A204.1 (cell line): ENCODE data around the gene SELENOO.
"Not testable (repeated sequence)": the region's sequence is repeated elsewhere in the genome, so short reads cannot be mapped to it uniquely, and the experiment has no call there.

Experiments
- FAIRE-seq: peaks from 2 replicates; lab custom pipeline; 2012; peaks lifted over from hg19 to GRCh38; lab: Jason Lieb, UNC

SELENOO gene, protein sequence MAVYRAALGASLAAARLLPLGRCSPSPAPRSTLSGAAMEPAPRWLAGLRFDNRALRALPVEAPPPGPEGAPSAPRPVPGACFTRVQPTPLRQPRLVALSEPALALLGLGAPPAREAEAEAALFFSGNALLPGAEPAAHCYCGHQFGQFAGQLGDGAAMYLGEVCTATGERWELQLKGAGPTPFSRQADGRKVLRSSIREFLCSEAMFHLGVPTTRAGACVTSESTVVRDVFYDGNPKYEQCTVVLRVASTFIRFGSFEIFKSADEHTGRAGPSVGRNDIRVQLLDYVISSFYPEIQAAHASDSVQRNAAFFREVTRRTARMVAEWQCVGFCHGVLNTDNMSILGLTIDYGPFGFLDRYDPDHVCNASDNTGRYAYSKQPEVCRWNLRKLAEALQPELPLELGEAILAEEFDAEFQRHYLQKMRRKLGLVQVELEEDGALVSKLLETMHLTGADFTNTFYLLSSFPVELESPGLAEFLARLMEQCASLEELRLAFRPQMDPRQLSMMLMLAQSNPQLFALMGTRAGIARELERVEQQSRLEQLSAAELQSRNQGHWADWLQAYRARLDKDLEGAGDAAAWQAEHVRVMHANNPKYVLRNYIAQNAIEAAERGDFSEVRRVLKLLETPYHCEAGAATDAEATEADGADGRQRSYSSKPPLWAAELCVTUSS

GRCh38 chr22:50200461-50201190, at the start of gene SELENOO:
Gene SELENOO (plus strand): TSS chr22:50201011. CDS start chr22:50201037, 26 bp downstream.
- no peak for FAIRE-seq

DNA sequence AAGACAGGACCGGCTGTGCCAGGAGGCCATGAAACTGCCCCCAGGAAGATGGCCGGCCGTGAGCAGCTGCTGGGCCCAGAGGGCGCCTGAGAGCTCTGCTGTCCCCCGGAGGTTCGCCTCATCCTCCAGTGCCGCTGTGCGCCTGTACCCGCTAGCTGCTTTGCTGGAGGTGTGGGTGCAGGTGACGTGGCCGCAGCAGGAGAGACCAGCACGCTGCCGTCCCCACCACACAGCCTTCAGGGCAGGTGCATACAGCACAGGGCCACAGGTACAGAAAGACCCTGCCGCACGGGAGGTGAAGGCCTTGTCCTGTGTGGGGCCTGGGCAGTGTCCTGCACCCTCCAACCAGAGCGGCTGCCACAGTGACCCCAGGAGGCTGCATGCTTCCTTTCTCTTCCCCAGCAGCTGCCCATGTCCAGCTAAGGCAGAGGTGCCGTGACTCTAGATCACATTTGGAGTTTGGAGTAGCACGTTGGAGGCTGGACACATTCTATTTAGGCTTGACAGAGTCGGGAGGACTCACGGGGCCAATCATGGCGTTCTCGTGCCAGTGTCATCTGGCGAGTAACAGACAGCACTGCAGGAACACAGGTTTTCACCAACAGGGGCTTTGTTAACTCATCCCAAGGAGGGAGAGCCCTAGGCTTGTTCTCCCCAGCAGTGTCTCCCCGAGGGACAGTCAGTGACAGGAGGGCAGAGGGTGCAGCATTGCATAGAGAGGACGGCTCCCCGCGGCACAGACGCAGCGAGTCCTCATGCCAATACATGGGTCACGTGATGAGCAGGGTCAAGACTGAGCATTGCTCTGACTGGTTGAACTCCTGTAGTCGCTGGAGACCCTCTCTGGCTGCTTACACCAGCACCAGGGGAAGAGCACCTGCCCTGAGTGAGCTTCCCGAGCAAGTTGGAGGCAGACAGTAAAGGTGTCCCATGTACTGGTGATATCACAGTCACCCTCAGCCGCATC, 49.0 kb upstream of the SELENOO start:
- no peak for FAIRE-seq

DNA sequence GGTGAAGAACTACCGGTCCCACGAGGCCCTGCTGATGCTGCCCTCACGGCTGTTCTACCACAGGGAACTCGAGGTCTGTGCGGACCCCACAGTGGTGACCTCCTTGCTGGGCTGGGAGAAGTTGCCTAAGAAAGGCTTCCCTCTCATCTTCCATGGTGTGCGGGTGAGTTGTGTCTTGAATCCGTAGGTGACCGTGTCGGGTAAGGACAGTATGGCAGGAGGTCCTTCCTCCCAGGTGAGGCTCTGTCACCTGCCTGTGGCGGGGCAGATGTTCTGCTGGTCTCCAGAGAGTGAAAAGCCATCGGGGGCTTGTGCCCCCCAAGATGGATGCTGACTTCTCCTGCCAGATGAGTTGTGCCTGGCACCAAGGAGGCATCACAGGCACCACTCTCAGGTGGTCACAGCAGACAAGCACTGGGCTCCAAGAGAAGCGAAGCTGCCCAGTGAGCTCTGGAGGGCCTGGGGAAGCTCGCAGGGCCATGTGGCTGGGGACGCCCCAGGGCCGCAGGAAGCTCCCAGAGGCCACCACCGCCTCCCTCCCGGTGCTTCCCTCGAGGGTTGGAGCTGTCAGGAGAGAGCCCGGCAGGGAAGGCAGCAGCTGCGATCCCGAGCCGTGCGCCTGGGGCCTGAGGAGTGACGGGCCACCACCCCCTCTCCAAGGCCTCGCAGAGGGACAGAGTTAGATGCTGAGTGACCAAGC, 47.6 kb upstream of the SELENOO start:
- FAIRE-seq = no peak

GRCh38 chr22:50153756-50154140, 47.1 kb upstream of the SELENOO start:
- no peak for FAIRE-seq

GRCh38 chr22:50157709-50158375, 43.0 kb upstream of the SELENOO start:
- no peak for FAIRE-seq

DNA sequence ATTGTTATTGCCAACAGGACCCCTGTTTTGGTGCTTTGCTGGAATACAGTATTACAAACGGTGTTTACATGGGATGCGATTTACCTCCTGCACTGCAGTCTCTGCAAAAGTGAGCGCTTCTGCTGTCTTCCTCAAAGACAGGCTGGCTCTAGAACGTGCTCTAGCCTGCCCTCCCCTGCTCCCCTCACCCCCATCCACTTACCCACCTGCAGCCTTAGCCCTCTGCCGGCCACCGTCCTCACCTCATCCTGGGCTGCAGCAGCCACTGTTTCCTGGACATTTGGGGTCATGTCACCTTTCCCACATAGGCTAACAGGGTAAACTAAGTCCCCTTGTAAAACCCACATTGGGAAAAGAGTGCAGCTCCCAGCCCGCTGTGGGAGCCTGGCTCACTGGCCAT, 39.9 kb upstream of the SELENOO start:
- FAIRE-seq = no peak

DNA sequence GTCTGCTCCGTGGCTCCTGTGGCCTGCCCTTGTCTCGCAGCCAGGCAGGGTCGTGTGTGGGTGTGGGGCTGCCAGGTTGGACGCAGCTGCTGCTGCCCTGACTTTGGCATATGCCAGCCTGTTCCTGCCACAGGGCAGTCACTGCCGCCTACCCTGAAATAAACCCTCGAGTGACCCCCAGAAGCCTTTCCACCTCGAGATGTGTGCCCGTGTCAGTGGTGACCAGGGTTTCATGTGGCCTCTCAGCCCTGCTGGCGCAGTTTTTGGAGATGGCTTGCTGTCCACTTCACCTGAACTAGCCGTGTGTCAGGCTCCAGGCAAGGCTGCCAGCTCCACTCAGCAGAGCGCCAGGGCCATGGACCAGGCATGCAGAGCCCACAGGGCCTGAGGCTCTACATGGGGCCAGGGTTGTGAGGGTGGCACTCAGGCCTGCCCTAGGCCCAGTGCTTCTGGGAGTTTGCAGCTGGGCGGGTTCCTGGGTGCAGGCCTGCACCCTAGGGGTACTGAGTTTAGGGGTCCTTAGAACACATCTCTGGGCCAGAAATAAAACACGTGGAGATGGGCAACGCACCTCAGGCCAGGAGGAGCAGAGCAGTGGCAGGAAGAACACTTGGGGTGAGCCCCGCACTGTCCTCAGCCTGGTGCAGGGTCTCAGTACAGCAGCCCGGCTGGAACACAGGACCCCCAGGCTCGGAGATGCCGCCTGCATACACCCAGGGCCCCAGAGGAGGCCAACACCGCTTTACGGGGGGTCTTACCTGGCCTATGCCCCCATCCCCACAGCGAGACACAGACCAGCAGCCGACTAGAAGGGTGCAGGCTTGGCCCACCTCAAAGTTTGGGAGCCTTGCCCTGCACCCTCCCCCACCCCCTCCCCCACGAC, 39.1 kb upstream of the SELENOO start:
- no peak for FAIRE-seq

GRCh38 chr22:50162391-50162956, 38.3 kb upstream of the SELENOO start:
- FAIRE-seq = no peak

DNA sequence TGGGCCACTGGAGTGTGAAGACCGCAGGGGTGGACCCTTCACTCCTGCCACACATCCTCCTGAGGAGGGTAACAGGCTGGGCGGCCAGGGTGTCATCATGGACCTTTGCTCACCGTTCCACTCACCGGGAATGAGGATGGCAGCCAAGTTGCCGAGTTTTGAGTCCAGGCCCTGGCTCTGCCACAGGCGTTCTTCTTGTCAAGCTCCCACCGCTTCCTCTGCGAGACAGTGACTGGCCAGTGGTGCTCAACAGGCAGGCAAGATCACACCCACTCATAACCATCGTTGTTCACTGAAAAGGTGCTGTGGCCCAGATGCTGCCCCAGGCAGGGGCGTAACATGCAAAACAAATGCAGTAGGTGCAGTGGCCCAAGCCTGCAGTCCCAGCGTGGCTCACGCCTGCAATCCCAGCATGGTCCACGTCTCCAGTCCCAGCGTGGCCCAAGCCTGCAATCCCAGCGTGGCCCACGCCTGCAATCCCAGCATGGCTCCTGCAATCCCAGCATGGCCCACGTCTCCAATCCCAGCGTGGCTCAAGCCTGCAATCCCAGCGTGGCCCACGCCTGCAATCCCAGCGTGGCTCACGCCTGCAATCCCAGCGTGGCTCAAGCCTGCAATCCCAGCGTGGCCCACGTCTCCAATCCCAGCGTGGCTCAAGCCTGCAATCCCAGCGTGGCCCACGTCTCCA, 35.2 kb upstream of the SELENOO start:
- FAIRE-seq = no peak

- FAIRE-seq = no peak
Measured at GRCh38 chr22:50167689-50168489, 32.9 kb upstream of the SELENOO start.

- FAIRE-seq = not testable (repeated sequence)
Measured at GRCh38 chr22:50168490-50169180, 32.2 kb upstream of the SELENOO start.

DNA sequence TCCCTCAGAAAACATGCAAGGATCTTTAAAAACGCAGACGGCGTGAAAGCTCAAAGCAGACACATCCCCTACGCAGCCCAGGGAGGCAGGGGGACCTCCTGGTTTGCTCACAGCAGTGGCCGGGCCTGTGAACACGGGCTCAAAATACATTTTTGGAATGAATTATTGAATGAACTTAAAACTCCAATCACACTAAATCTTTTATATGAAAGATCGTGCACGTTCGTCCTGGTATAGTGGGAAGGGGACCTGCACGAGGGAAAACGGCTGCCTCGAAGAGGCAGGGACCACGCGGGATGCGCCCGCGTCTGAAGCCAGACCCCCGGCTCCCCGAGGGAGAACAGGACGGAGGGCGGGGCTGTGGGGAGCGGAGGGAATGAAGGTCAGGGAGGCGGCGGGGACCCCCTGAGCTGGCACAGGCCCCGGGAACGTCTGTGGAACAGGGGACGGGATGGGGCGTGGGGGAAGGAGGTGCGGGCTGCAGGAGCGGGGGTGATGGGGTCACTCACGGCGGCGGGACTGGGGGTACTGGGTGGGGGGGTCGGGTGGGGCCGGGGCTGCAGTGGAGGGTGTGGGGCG, 31.5 kb upstream of the SELENOO start:
- no peak for FAIRE-seq

GRCh38 chr22:50169774-50170341, 31.0 kb upstream of the SELENOO start:
- FAIRE-seq = no peak

DNA sequence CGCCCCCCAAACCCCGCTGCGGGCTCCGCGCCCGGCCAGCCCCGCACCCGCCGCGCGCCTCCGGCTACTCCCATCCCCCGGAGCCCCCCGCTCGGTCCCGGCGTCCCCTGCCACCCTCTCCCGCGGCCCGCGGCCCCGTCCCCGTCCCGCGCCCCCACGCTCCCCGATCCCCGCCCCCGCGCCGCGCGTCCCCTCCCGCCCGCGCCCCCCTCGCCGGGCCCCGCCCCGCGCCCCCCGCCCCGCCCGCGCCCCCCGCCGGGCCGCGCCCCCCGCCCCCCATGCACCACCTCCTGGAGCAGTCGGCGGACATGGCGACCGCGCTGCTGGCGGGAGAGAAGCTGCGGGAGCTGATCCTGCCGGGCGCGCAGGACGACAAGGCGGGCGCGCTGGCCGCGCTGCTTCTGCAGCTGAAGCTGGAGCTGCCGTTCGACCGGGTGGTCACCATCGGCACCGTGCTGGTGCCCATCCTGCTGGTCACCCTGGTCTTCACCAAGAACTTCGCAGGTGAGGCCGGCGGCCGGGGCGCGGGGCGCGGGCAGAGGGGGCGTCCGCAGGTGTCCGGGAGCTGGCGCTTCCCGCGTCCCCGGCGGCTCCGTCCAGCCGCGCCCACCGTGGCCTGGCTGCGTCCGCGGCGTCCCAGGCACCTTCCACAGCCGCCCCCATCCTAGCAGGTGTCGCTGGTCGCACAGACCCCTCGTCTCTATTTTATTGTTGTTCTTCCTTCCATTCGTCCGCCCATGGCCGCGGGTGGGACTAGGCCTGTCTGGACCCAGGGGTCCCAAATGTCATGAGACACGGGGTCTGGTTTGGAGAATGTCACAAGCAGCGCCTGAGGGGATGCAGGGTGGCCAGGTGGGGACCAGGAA, 30.1 kb upstream of the SELENOO start, which contains the start of gene PANX2:
PANX2 (plus strand) TSS at position 279 of the 866 bp plus-strand sequence; CDS start at position 279, 0 bp downstream.
- no peak for FAIRE-seq

DNA sequence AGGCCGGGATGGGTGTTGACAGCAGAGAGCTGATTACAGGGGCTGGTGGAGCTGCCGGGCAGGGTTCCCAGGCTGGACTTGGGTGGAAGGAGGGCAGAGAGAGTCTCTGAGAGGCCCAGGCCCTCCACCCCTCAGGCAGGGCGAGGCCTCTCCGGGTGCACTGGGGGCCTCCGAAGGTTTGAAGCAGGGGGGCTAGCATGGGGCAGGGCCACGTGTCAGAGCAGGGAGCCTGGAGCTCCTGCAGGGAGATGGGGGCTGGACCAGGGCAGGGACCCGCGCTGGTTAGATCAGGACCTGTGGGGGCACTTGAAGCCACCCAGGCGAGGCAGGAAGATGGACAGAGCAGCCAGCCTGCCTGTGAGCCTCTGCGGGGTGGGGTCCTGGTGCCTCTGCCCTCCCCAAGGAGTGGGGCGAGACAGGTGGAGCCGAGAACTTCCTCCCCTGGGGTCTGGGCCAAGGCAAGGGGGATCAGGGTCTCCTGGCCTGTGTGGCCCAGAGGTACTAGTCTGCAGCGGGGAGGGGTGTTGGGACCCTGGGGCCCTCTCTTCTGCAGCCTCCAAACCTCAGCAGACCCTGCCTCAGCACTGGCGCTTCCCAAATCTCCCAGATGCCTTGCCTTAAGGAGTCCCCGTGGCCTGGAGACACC, 29.4 kb upstream of the SELENOO start:
- FAIRE-seq = no peak
